Measurements from ENCODE around the gene SNX8. TPM values are rescaled to one million over a fixed set of nuclear protein-coding genes. Genes with fewer than 3 reads are reported as not detected.

The SNX8 gene
- total and polyA plus RNA-seq, 2 donors (not counting 3 experiments of a cell fraction or from before 2014, with no cell fraction given) = 24.5 to 50.3 TPM

GRCh38 chr7:2350861-2351260 lies 36.6 kb upstream of the SNX8 start:
- no peak overlapping the region for H3K4me3 ChIP-seq (replicated peaks in 1 of 3; ENCODE audit: insufficient read depth in 1 of 3, low read depth in 1 of 3, low read length in 3 of 3)
- no peak overlapping the region for H3K9ac ChIP-seq (replicated peaks; ENCODE audit: extremely low read depth, insufficient read depth, low read length)
- no peaks in the 10 kb centered on the region for H3K9me1 ChIP-seq (replicated peaks; ENCODE audit: control insufficient read depth, extremely low read depth, insufficient read depth, low read length)
- no peaks in the 10 kb centered on the region for H4K20me1 ChIP-seq (replicated peaks; ENCODE audit: control insufficient read depth, extremely low read depth, insufficient read depth, low read length)
- ChIA-PET CTCF (no interaction called here), POLR2A (interaction anchor here (0.5 kb wide), 1 partner anchor 42 kb away, joined by 3 read pairs; no protein-coding TSS in a partner anchor)
- BruUV-seq (replicated peaks) = no TSS peak
- no peaks in the 10 kb centered on the region for H3K27me3 ChIP-seq (ENCODE audit: control insufficient read depth in 2 of 2, insufficient read depth in 2 of 2, low read length in 2 of 2)
- no peak overlapping the region for H3K4me2 ChIP-seq (ENCODE audit: insufficient read depth, low read length)
- H3K9me3 ChIP-seq (replicated peaks; ENCODE audit: control insufficient read depth, insufficient read depth, low read length) = no peaks in the 10 kb centered on the region
- intact Hi-C loops (cut with micrococcal nuclease) = loop anchor here (5.0 kb wide), 1 partner anchor 239 kb away; no protein-coding TSS in a partner anchor
- no peaks in the 10 kb centered on the region for H3K36me3 ChIP-seq (ENCODE audit: control insufficient read depth in 2 of 2, extremely low read depth in 1 of 2, insufficient read depth in 2 of 2, low read length in 2 of 2)
- H2AFZ ChIP-seq (ENCODE audit: low read depth, low read length) = no peak overlapping the region
- H3K79me2 ChIP-seq (ENCODE audit: control insufficient read depth, insufficient read depth, low read length) = peaks cover 12% of the 10 kb centered on the region
- no peak overlapping the region for H3K27ac ChIP-seq (ENCODE audit: insufficient read depth, low read depth, low read length)
- no peak for DNase-seq (ENCODE audit: low read depth, low spot score)
- FAIRE-seq = no peak
- TF ChIP-seq JUN (IDR thresholded peaks at IDR 0.05; ENCODE audit: borderline replicate concordance, insufficient read depth, insufficient read length, low read depth) (no peak), MAX (IDR thresholded peaks at IDR 0.05; ENCODE audit: insufficient read depth, insufficient read length) (no peak), POLR2AphosphoS5 (IDR thresholded peaks at IDR 0.05; ENCODE audit: insufficient read depth, low read depth, low read length) (no peak), EZH2 (IDR thresholded peaks at IDR 0.05; ENCODE audit: borderline replicate concordance, low read depth, low read length, severe bottlenecking) (no peak), FOS (IDR thresholded peaks at IDR 0.05; ENCODE audit: borderline replicate concordance, insufficient read depth, low read length) (no peak), MYC (IDR thresholded peaks at IDR 0.05; ENCODE audit: low read depth, low read length) (no peak), POLR2A (IDR thresholded peaks at IDR 0.05; ENCODE audit: low read depth, low read length) (no peak), CTCF (IDR thresholded peaks at IDR 0.05; ENCODE audit: extremely low read depth in 1 of 2, insufficient read depth in 1 of 2, low read depth in 1 of 2, low read length in 2 of 2) (no peak), GATA2 (IDR thresholded peaks at IDR 0.05; ENCODE audit: insufficient read depth, insufficient read length, low read depth, low read length) (no peak)
- H3K4me1 ChIP-seq (ENCODE audit: control insufficient read depth, extremely low read depth, insufficient read depth, low read length) = peaks cover 4% of the 10 kb centered on the region
- dilution Hi-C loops (cut with MboI; ENCODE audit: extremely low pct_ligation_motif_present, low sequenced_read_pairs) = no loop called here

All from endothelial cell of umbilical vein (primary cell).